Trophoblast cell (in vitro differentiated cells and primary cell): ENCODE results near the gene HPS5.
A peak's percentile ranks its signal among the peaks of the same experiment; 100 is the strongest.

Experiments used
- DNase-seq, 2 donors: peaks; one replicate each; pipeline ENCODE4 v3.0.0-alpha.2; 2016
- H2AFZ ChIP-seq: 2 replicates; pipeline ENCODE4 v1.6.1; 2013; ENCODE audit warnings: low read length, moderate library complexity, mild to moderate bottlenecking; ENCODE audit not compliant: insufficient read depth, poor library complexity
- H2AK5ac ChIP-seq: 2 replicates; pipeline ENCODE4 v1.6.1; 2013; ENCODE audit warnings: mild to moderate bottlenecking, low read length
- H2BK120ac ChIP-seq: 2 replicates; pipeline ENCODE4 v1.6.1; 2013; ENCODE audit warnings: low read length, mild to moderate bottlenecking, moderate library complexity; ENCODE audit not compliant: insufficient read depth, poor library complexity
- H2BK12ac ChIP-seq: 2 replicates; pipeline ENCODE4 v1.6.1; 2013; ENCODE audit warnings: mild to moderate bottlenecking, low read length, moderate library complexity
- H2BK5ac ChIP-seq: 2 replicates; pipeline ENCODE4 v1.6.1; 2013; ENCODE audit warnings: low read length, low read depth, moderate library complexity, mild to moderate bottlenecking; ENCODE audit not compliant: poor library complexity
- H3K14ac ChIP-seq: 2 replicates; pipeline ENCODE4 v1.6.1; 2013; ENCODE audit warnings: mild to moderate bottlenecking, low read length
- H3K18ac ChIP-seq: 2 replicates; pipeline ENCODE4 v1.6.1; 2013; ENCODE audit warnings: mild to moderate bottlenecking, low read length
- H3K23ac ChIP-seq: 2 replicates; pipeline ENCODE4 v1.6.1; 2013; ENCODE audit warnings: low read length
- H3K27ac ChIP-seq: 2 replicates; pipeline ENCODE4 v1.5.1; 2013; ENCODE audit warnings: low read depth, mild to moderate bottlenecking, inconsistent platforms, low read length, moderate library complexity
- H3K27me3 ChIP-seq: 2 replicates; pipeline ENCODE4 v1.6.1; 2013; ENCODE audit warnings: inconsistent platforms, mild to moderate bottlenecking, low read length, moderate library complexity; ENCODE audit not compliant: insufficient read depth
- H3K36me3 ChIP-seq, 2 experiments: 1 replicate in 1 of 2; 2 replicates in 1 of 2; pipeline ENCODE4 v1.6.1; 2013; ENCODE audit warnings: low read length in 2 of 2, mild to moderate bottlenecking in 2 of 2, moderate library complexity in 1 of 2; ENCODE audit not compliant: insufficient read depth in 2 of 2, control insufficient read depth in 1 of 2
- H3K4ac ChIP-seq: 2 replicates; pipeline ENCODE4 v1.6.1; 2013; ENCODE audit warnings: low read depth, mild to moderate bottlenecking, low read length, moderate library complexity
- H3K4me1 ChIP-seq, 2 experiments: 1 replicate in 1 of 2; 2 replicates in 1 of 2; pipeline ENCODE4 v1.6.1; 2013; ENCODE audit warnings: low read length in 2 of 2, mild to moderate bottlenecking in 2 of 2, moderate library complexity in 1 of 2; ENCODE audit not compliant: insufficient read depth in 2 of 2, control insufficient read depth in 1 of 2
- H3K4me2 ChIP-seq: 2 replicates; pipeline ENCODE4 v1.6.1; 2013; ENCODE audit warnings: inconsistent platforms, mild to moderate bottlenecking, low read length, moderate library complexity
- H3K4me3 ChIP-seq: 2 replicates; pipeline ENCODE4 v1.5.1; 2013; ENCODE audit warnings: mild to moderate bottlenecking, low read depth, low read length, inconsistent platforms
- H3K79me1 ChIP-seq: one replicate; pipeline ENCODE4 v1.6.1; 2013; ENCODE audit warnings: low read length
- H3K79me2 ChIP-seq: 2 replicates; pipeline ENCODE4 v1.6.1; 2013; ENCODE audit warnings: low read length, mild to moderate bottlenecking; ENCODE audit not compliant: control insufficient read depth, insufficient read depth, poor library complexity
- H3K9ac ChIP-seq: 2 replicates; pipeline ENCODE4 v1.6.1; 2013; ENCODE audit warnings: mild to moderate bottlenecking, low read length
- H3K9me3 ChIP-seq: 2 replicates; pipeline ENCODE4 v1.6.1; 2013; ENCODE audit warnings: low read depth, mild to moderate bottlenecking, control low read depth, inconsistent platforms, low read length; ENCODE audit not compliant: insufficient read depth
- H4K12ac ChIP-seq: 2 replicates; pipeline ENCODE4 v1.6.1; 2013; ENCODE audit warnings: low read depth, mild to moderate bottlenecking, low read length, moderate library complexity
- H4K8ac ChIP-seq: 2 replicates; pipeline ENCODE4 v1.6.1; 2013; ENCODE audit warnings: low read depth, mild to moderate bottlenecking, low read length, moderate library complexity
- H4K91ac ChIP-seq: one replicate; pipeline ENCODE4 v1.6.1; 2013; ENCODE audit warnings: low read depth, mild to moderate bottlenecking, low read length, moderate library complexity
- WGBS: extraction: QIAGEN DNeasy Blood & Tissue Kit; methylation state at CpG from one replicate; pipeline ENCODE4 v1.1.7; 2013; ENCODE audit warnings: missing lambda C conversion rate; ENCODE audit not compliant: insufficient read length, insufficient coverage; ENCODE audit errors: extremely low coverage; 5-methylcytosine and 5-hydroxymethylcytosine counted together

The HPS5 gene

DNA sequence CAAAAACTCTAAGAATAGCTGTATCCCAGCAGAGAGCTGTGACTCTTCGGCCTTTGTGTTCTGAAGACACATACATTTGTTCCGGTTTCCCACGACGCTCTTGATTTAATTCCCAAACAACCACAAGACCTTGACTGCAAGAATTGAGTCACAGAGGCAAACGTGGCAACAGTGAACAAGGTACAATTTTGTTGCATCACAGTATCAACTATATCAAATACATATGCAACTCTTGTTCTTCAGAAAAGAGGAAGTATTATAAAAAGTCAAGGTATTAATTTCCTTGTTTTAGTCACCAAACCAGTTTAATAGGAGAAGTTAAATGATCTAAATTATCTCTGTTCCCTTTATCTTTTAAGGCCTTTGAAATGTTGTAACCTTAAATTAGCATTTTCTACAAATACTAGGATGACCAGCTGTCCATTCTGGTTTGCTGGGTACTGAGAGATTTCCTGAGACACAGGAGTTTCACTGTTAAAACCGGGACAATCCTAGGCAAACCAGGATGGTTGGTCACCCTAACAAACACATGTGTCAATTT is 11.1 kb downstream of the HPS5 start:
- no peak overlapping the region for H2BK12ac ChIP-seq
- H3K27me3 ChIP-seq = no peaks in the 10 kb centered on the region
- no peak overlapping the region for H3K18ac ChIP-seq
- H3K4me2 ChIP-seq = no peak overlapping the region
- H3K9me3 ChIP-seq = no peaks in the 10 kb centered on the region
- H3K9ac ChIP-seq = no peak overlapping the region
- H3K27ac ChIP-seq = no peak overlapping the region
- no peak overlapping the region for H3K23ac ChIP-seq
- peaks cover 15% of the 10 kb centered on the region in 2 experiments for H3K4me1 ChIP-seq
- DNase-seq = peak in 1 of 2 donors; percentile 41
- no peak overlapping the region for H4K91ac ChIP-seq
- no peak overlapping the region for H2AK5ac ChIP-seq
- no peaks in the 10 kb centered on the region for H3K79me2 ChIP-seq
- WGBS = no CpG with 5 or more reads among the region's 6 CpGs
- H3K4ac ChIP-seq = no peak overlapping the region
- H2BK120ac ChIP-seq = no peak overlapping the region
- H3K79me1 ChIP-seq = peaks cover 11% of the 10 kb centered on the region
- no peak overlapping the region for H4K12ac ChIP-seq
- no peak overlapping the region for H2AFZ ChIP-seq
- no peak overlapping the region for H3K14ac ChIP-seq
- peaks cover 6 to 14% of the 10 kb centered on the region in 2 experiments for H3K36me3 ChIP-seq
- no peak overlapping the region for H3K4me3 ChIP-seq
- no peak overlapping the region for H2BK5ac ChIP-seq
- no peak overlapping the region for H4K8ac ChIP-seq

- Histone ChIP-seq H3K14ac (no peak overlapping the region), H3K79me1 (peaks cover 4% of the 10 kb centered on the region), H3K9ac (no peak overlapping the region), H3K23ac (no peak overlapping the region), H2BK120ac (no peak overlapping the region), H2BK5ac (no peak overlapping the region), H3K4me3 (no peak overlapping the region), H3K4me1 (peaks cover 9 to 13% of the 10 kb centered on the region in 2 experiments), H3K36me3 (peaks cover 6 to 18% of the 10 kb centered on the region in 2 experiments), H3K18ac (no peak overlapping the region), H4K12ac (no peak overlapping the region), H4K8ac (no peak overlapping the region), H2AK5ac (no peak overlapping the region), H2AFZ (no peak overlapping the region), H3K79me2 (no peaks in the 10 kb centered on the region), H3K27ac (no peak overlapping the region), H3K27me3 (no peaks in the 10 kb centered on the region), H4K91ac (no peak overlapping the region), H2BK12ac (no peak overlapping the region), H3K4me2 (no peak overlapping the region), H3K9me3 (no peaks in the 10 kb centered on the region), H3K4ac (no peak overlapping the region)
- no peak for DNase-seq
- no CpG with 5 or more reads among the region's 5 CpGs for WGBS
Observed at GRCh38 chr11:18309691-18310090, 12.2 kb downstream of the HPS5 start.

DNA sequence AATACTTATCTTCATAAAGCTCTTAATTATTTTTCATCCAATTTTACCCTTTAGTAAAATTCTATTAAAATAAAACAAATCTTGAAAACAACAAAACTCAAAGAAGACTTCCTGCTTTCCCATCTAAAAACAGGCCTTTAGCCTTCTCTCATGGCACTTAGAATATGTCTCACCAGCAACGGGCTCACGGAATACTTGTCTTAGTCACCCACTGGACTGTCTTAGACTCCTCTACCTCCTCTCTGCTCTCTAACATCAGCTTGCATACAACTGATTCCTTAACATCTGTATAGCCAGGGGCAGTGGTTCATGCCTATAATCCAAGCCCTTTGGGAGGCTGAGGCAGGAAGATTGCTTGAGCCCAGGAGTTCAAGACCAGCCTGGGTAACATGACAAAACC is 13.7 kb downstream of the HPS5 start:
- Histone ChIP-seq H2AK5ac (no peak overlapping the region), H3K9ac (no peak overlapping the region), H3K9me3 (no peaks in the 10 kb centered on the region), H3K79me1 (no peaks in the 10 kb centered on the region), H3K27me3 (no peaks in the 10 kb centered on the region), H3K14ac (no peak overlapping the region), H2BK5ac (no peak overlapping the region), H3K27ac (no peak overlapping the region), H2BK12ac (no peak overlapping the region), H3K23ac (no peak overlapping the region), H3K36me3 (peaks cover 10 to 19% of the 10 kb centered on the region in 2 experiments), H3K4me2 (no peak overlapping the region), H3K4ac (no peak overlapping the region), H4K91ac (no peak overlapping the region), H4K8ac (no peak overlapping the region), H3K4me1 (peaks cover 0 to 4% of the 10 kb centered on the region in 2 experiments), H2BK120ac (no peak overlapping the region), H3K4me3 (no peak overlapping the region), H3K79me2 (no peaks in the 10 kb centered on the region), H4K12ac (no peak overlapping the region), H3K18ac (no peak overlapping the region), H2AFZ (no peak overlapping the region)
- no CpG with 5 or more reads among the region's 2 CpGs for WGBS
- DNase-seq = no peak

DNA sequence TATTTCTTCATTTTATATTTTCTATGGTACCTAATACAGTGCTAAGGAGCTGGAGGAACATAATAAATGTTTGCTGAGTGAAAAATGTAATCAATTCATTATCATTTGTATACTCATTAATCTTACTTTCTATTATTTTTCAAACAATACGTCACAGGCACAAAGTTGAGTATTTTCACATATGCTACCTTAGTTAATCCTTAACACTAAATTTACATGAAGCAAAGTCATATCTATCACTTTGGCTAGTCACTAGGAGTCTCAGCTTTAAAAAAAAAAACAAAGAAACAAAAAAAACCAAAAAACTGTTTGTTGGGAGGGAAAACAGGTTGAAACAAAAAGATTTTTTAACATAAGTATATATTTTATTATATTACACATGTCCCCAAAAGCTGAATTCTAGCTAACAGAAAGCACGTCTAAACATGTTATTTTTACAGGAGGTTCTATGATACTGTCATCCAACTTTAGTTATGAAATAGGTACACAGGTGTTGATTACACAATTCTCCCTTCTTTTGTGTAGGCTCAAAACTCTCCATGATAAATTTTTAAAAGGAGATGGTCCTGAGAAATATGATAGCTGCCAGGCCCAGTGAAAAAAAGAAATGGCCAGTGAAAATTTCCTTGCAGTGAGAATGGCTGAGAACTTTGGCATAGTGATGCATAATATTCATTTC is 14.3 kb downstream of the HPS5 start:
- Histone ChIP-seq H2BK5ac (no peak overlapping the region), H3K27ac (no peak overlapping the region), H3K9me3 (no peaks in the 10 kb centered on the region), H3K79me2 (no peaks in the 10 kb centered on the region), H3K4ac (no peak overlapping the region), H3K9ac (no peak overlapping the region), H2AK5ac (no peak overlapping the region), H2BK12ac (no peak overlapping the region), H3K27me3 (no peaks in the 10 kb centered on the region), H3K79me1 (no peaks in the 10 kb centered on the region), H4K91ac (no peak overlapping the region), H3K4me2 (no peak overlapping the region), H3K4me3 (no peak overlapping the region), H2AFZ (no peak overlapping the region), H4K12ac (no peak overlapping the region), H3K36me3 (peaks cover 10 to 19% of the 10 kb centered on the region in 2 experiments), H3K18ac (no peak overlapping the region), H3K4me1 (peaks cover 0 to 4% of the 10 kb centered on the region in 2 experiments), H3K14ac (no peak overlapping the region), H2BK120ac (no peak overlapping the region), H3K23ac (no peak overlapping the region), H4K8ac (no peak overlapping the region)
- WGBS = no CpG with 5 or more reads among the region's 2 CpGs
- no peak for DNase-seq
